SKM-1 treated with dmso at 0.1 percent for 144 hours (cell line): ENCODE measurements around the gene PTPRN2.

Experiments used
- DNase-seq: peaks from one replicate; lab custom pipeline; 2025; ENCODE audit not compliant: unreplicated experiment; lab: John Stamatoyannopoulos, UW

The PTPRN2 gene

GRCh38 chr7:157527686-157528085 lies 1059.9 kb downstream of the PTPRN2 start:
- no peak for DNase-seq

GRCh38 chr7:157526913-157527634 lies 1060.5 kb downstream of the PTPRN2 start:
- DNase-seq: no peak

- DNase-seq: no peak
Measured at GRCh38 chr7:157526005-157526912, 1061.4 kb downstream of the PTPRN2 start.

- DNase-seq: no peak
Measured at GRCh38 chr7:157525491-157525915, 1062.1 kb downstream of the PTPRN2 start.

- no peak for DNase-seq
Measured at GRCh38 chr7:157524731-157525130, 1062.9 kb downstream of the PTPRN2 start.

- no peak for DNase-seq
Measured at GRCh38 chr7:157523766-157524421, 1063.7 kb downstream of the PTPRN2 start.

- DNase-seq: no peak
Measured at GRCh38 chr7:157523371-157523765, 1064.3 kb downstream of the PTPRN2 start.

- no peak for DNase-seq
Measured at GRCh38 chr7:157522954-157523353, 1064.7 kb downstream of the PTPRN2 start.

GRCh38 chr7:157522189-157522588 lies 1065.4 kb downstream of the PTPRN2 start:
- no peak for DNase-seq

GRCh38 chr7:157521752-157522151 lies 1065.9 kb downstream of the PTPRN2 start:
- DNase-seq: no peak

GRCh38 chr7:157521061-157521731 lies 1066.4 kb downstream of the PTPRN2 start:
- no peak for DNase-seq

- no peak for DNase-seq
Measured at GRCh38 chr7:157520249-157520648, 1067.4 kb downstream of the PTPRN2 start.

GRCh38 chr7:157519798-157520244 lies 1067.8 kb downstream of the PTPRN2 start:
- DNase-seq: no peak

- no peak for DNase-seq
Measured at GRCh38 chr7:157519246-157519645, 1068.4 kb downstream of the PTPRN2 start.

GRCh38 chr7:157518514-157519175 lies 1069.0 kb downstream of the PTPRN2 start:
- no peak for DNase-seq

GRCh38 chr7:157517782-157518513 lies 1069.7 kb downstream of the PTPRN2 start:
- DNase-seq: no peak

GRCh38 chr7:157516911-157517781 lies 1070.5 kb downstream of the PTPRN2 start:
- DNase-seq: no peak

GRCh38 chr7:157516311-157516710 lies 1071.3 kb downstream of the PTPRN2 start:
- no peak for DNase-seq
